GM12878 (cell line): ENCODE measurements around the gene CACNG3. TPM values are rescaled to one million over a fixed set of nuclear protein-coding genes. Genes with fewer than 3 reads are reported as not detected.

Experiments
- ATAC-seq: fragments of 200-7000 bp; cut with Tn5 transposase; 3 replicates; pipeline ENCODE4 v1.9.1; 2020; ENCODE audit warnings: mild to moderate bottlenecking, moderate library complexity
- BruUV-seq: library from RNA; stranded (reverse); fragments of 400-500 nt; replicated peaks from 2 replicates; lab custom pipeline; 2021; lab: Mats Ljungman, UMichigan
- CTCF ChIA-PET: fragments of 300-600 bp; sonication (Branson Sonifier 250); formaldehyde crosslinking; extraction: SDS; loops from one replicate; lab custom pipeline; 2021; ENCODE audit warnings: inconsistent platforms; lab: Yijun Ruan, JAX
- POLR2A ChIA-PET: fragments of 350-600 bp; formaldehyde crosslinking; extraction: SDS; loops from one replicate; lab custom pipeline; 2021; ENCODE audit warnings: inconsistent platforms; lab: Charles Lee
- RAD21 ChIA-PET: fragments of 300-600 bp; sonication (Branson Sonifier 250); formaldehyde crosslinking; loops from one replicate; lab custom pipeline; 2023; ENCODE audit warnings: antibody characterized with exemption; ENCODE audit not compliant: unreplicated experiment; lab: Charles Lee
- SMC1A ChIA-PET: fragments of 300-600 bp; sonication (Branson Sonifier 250); formaldehyde crosslinking; loops from one replicate; lab custom pipeline; 2023; ENCODE audit not compliant: unreplicated experiment, uncharacterized antibody; lab: Charles Lee
- DNase-seq: peaks from one replicate; pipeline ENCODE4 v3.0.0-alpha.2; 2011; ENCODE audit warnings: low read depth, low spot score
- FAIRE-seq: peaks from 3 replicates; lab custom pipeline; 2011; peaks lifted over from hg19 to GRCh38; lab: Jason Lieb, UNC
- H2AFZ ChIP-seq: 2 replicates; pipeline ENCODE4 v1.6.0; 2011; ENCODE audit warnings: low read depth, low read length, control low read depth; ENCODE audit not compliant: control insufficient read depth
- H3K27ac ChIP-seq: 2 replicates; pipeline ENCODE4 v1.5.1; 2011; ENCODE audit warnings: control low read depth; ENCODE audit not compliant: control insufficient read depth, insufficient read depth
- H3K27me3 ChIP-seq, 2 experiments: replicated peaks in 1 of 2; 2 replicates each; pipeline versions ENCODE4 v1.6.0 to v1.6.1; 2011; ENCODE audit warnings: low read length in 1 of 2; ENCODE audit not compliant: control insufficient read depth in 2 of 2, insufficient read depth in 2 of 2
- H3K36me3 ChIP-seq, 2 experiments: 2 replicates each; pipeline ENCODE4 v1.5.1; 2011; ENCODE audit warnings: low read length in 1 of 2; ENCODE audit not compliant: control insufficient read depth in 2 of 2, insufficient read depth in 2 of 2
- H3K4me1 ChIP-seq: 2 replicates; pipeline ENCODE4 v1.6.1; 2011; ENCODE audit warnings: mild to moderate bottlenecking, low read length, moderate library complexity, mixed read lengths; ENCODE audit not compliant: control insufficient read depth, insufficient read depth
- H3K4me2 ChIP-seq: 2 replicates; pipeline ENCODE4 v1.6.0; 2011; ENCODE audit warnings: control low read depth; ENCODE audit not compliant: control insufficient read depth, insufficient read depth
- H3K4me3 ChIP-seq: fragments of 200-600 bp; sonication (generic); 2 replicates; pipeline ENCODE4 v1.5.1; 2016
- H3K79me2 ChIP-seq: 2 replicates; pipeline ENCODE4 v1.6.0; 2011; ENCODE audit warnings: low read length; ENCODE audit not compliant: control insufficient read depth, insufficient read depth
- H3K9ac ChIP-seq: 2 replicates; pipeline ENCODE4 v1.8.0; 2011; ENCODE audit warnings: low read length, control low read depth, mixed read lengths; ENCODE audit not compliant: control insufficient read depth, insufficient read depth
- H3K9me3 ChIP-seq: replicated peaks from 3 replicates; pipeline ENCODE4 v1.5.1; 2011; ENCODE audit warnings: mild to moderate bottlenecking, low read length; ENCODE audit not compliant: control insufficient read depth, insufficient read depth
- H4K20me1 ChIP-seq: 2 replicates; pipeline ENCODE4 v1.6.0; 2011; ENCODE audit not compliant: control insufficient read depth, insufficient read depth
- BCLAF1 ChIP-seq: fragments of 450-650 bp; IDR thresholded peaks from 2 replicates; pipeline ENCODE4 v1.6.1; 2017; ENCODE audit warnings: antibody characterized with exemption, mild to moderate bottlenecking, moderate library complexity
- DPF2 ChIP-seq: fragments of 450-650 bp; IDR thresholded peaks from 2 replicates; pipeline ENCODE4 v1.6.1; 2017; ENCODE audit warnings: mild to moderate bottlenecking
- EGR1 ChIP-seq, 2 experiments: IDR thresholded peaks; 1 replicate in 1 of 2; 2 replicates in 1 of 2; pipeline ENCODE4 v1.6.1; 2011 to 2012; ENCODE audit warnings: low read depth in 2 of 2, low read length in 2 of 2, borderline replicate concordance in 1 of 2, mild to moderate bottlenecking in 1 of 2, moderate library complexity in 1 of 2
- HSF1 ChIP-seq: fragments of 150-350 bp; IDR thresholded peaks from 2 replicates; pipeline ENCODE4 v1.6.1; 2014; ENCODE audit warnings: mild to moderate bottlenecking, low read depth, low read length
- JUND ChIP-seq: IDR thresholded peaks from 2 replicates; pipeline ENCODE4 v1.6.1; 2012; ENCODE audit warnings: low read depth, mild to moderate bottlenecking, low read length, improper control_type of control experiment, moderate library complexity
- PBX3 ChIP-seq: IDR thresholded peaks from 2 replicates; pipeline ENCODE4 v1.6.1; 2011; ENCODE audit warnings: mild to moderate bottlenecking, low read depth, low read length, moderate library complexity; ENCODE audit not compliant: insufficient replicate concordance
- SMAD1 ChIP-seq: fragments of 450-650 bp; IDR thresholded peaks from 2 replicates; pipeline ENCODE4 v1.6.1; 2018; ENCODE audit warnings: mild to moderate bottlenecking, low read depth; ENCODE audit not compliant: partially characterized antibody
- WRNIP1 ChIP-seq: IDR thresholded peaks from 2 replicates; pipeline ENCODE4 v1.6.1; 2011; ENCODE audit warnings: low read depth, low read length, improper control_type of control experiment, borderline replicate concordance
- ZBTB33 ChIP-seq: fragments of 450-650 bp; IDR thresholded peaks from 2 replicates; pipeline ENCODE4 v1.6.1; 2017; ENCODE audit warnings: mild to moderate bottlenecking
- ZBTB4 ChIP-seq: fragments of 450-650 bp; formaldehyde crosslinking; IDR thresholded peaks from 2 replicates; pipeline ENCODE4 v1.4.0; 2022; ENCODE audit warnings: mild to moderate bottlenecking, moderate library complexity
- ZNF384 ChIP-seq: IDR thresholded peaks from 2 replicates; pipeline ENCODE4 v1.6.1; 2012; ENCODE audit warnings: low read depth, mild to moderate bottlenecking, low read length, improper control_type of control experiment, borderline replicate concordance
- WGBS: methylation state at CpG from one replicate; pipeline ENCODE4 v1.1.6; 2016; ENCODE audit warnings: low lambda C conversion rate; ENCODE audit not compliant: insufficient replicate concordance, insufficient coverage; ENCODE audit errors: missing lambda C conversion rate; 5-methylcytosine and 5-hydroxymethylcytosine counted together
- in situ Hi-C: fragments of 300-500 bp; cut with MboI; formaldehyde crosslinking; loops from 9 replicates; pipeline ENCODE4 v1.14.3; 2018; ENCODE audit warnings: mixed read lengths
- intact Hi-C: fragments of 100-400 bp; cut with micrococcal nuclease; formaldehyde crosslinking; loops from one replicate; pipeline ENCODE4 v1.14.2; 2022; ENCODE audit not compliant: unreplicated experiment
- polyA plus RNA-seq, 11 experiments: library from polyadenylated mRNA; depleted of rRNA in 4 of 11; unstranded in 6 of 11; stranded (reverse) in 5 of 11; fragments of >200 nt; fragmentation: Nextera tagmentation in 4 of 11; fragmentation: Illumina TruSeq in 1 of 11; extraction: Ambion mirVana in 4 of 11; extraction: Trizol in 1 of 11; gene quantifications; 1 replicate in 1 of 11; 2 replicates in 10 of 11; pipeline versions ENCODE4 v1.2.1 to v1.2.3, GENCODE V29; 2011 to 2016; ENCODE audit warnings: inconsistent platforms in 2 of 11, missing spikeins in 2 of 11, low read depth in 1 of 11
- total RNA-seq, 4 experiments: library from RNA; depleted of rRNA in 3 of 4; stranded (reverse); fragments of >200 nt in 3 of 4; fragmentation: Illumina TruSeq in 1 of 4; extraction: Trizol in 1 of 4; gene quantifications; 2 replicates each; pipeline versions ENCODE4 v1.2.1 to v1.2.3, GENCODE V29; 2013 to 2021

CACNG3 gene
- total and polyA plus RNA-seq, 10 of the 15 experiments (the other 5 are each of a cell fraction or from before 2014, with no cell fraction given): 0.04 TPM; not detected in 9

- TF ChIP-seq PBX3 (no peak), ZBTB4 (no peak), JUND (no peak), ZNF384 (no peak)
Observed at GRCh38 chr16:24302636-24303035, 46.5 kb downstream of the CACNG3 start (continued).

GRCh38 chr16:24308200-24308599 lies 52.1 kb downstream of the CACNG3 start:
- CTCF ChIA-PET: no interaction called here
- no peak for FAIRE-seq
- in situ Hi-C loops: no loop called here
- H3K27me3 ChIP-seq: peaks cover 0 to 4% of the 10 kb centered on the region in 2 experiments; a peak in 2 of 4 replicates
- H3K9me3 ChIP-seq: no peaks in the 10 kb centered on the region
- no peak overlapping the region for H3K9ac ChIP-seq
- no TSS peak for BruUV-seq
- no peak overlapping the region for H3K27ac ChIP-seq
- no peak overlapping the region for H3K4me2 ChIP-seq
- no peak overlapping the region for H2AFZ ChIP-seq
- H4K20me1 ChIP-seq: no peaks in the 10 kb centered on the region
- POLR2A ChIA-PET: no interaction called here
- no peak overlapping the region for H3K4me3 ChIP-seq
- WGBS: 39% methylated on average over 5 of the region's 5 CpGs
- H3K4me1 ChIP-seq: no peaks in the 10 kb centered on the region
- H3K36me3 ChIP-seq: no peaks in the 10 kb centered on the region
- DNase-seq: no peak
- intact Hi-C loops: loop anchor here (5.0 kb wide), 1 partner anchor 194 kb away; no protein-coding TSS in a partner anchor
- RAD21 ChIA-PET: no interaction called here
- SMC1A ChIA-PET: no interaction called here
- no peaks in the 10 kb centered on the region for H3K79me2 ChIP-seq
- ATAC-seq: no peak
- no peak for TF ChIP-seq EGR1 (IDR thresholded peaks at IDR 0.05; ENCODE audit: borderline replicate concordance in 1 of 2, low read depth in 2 of 2, low read length in 2 of 2)
- TF ChIP-seq BCLAF1: no peak
- no peak for TF ChIP-seq HSF1
- no peak for TF ChIP-seq WRNIP1
- no peak for TF ChIP-seq DPF2
- no peak for TF ChIP-seq SMAD1
- TF ChIP-seq ZBTB33: no peak
